HG02973 (cell line): ENCODE measurements around the gene AXIN2.
A peak's percentile ranks its signal among the peaks of the same experiment; 100 is the strongest.

Experiments
- ATAC-seq: cut with Tn5 transposase; IDR thresholded peaks from one replicate; pipeline ENCODE4 v1.9.1; 2021; ENCODE audit warnings: moderate library complexity; ENCODE audit not compliant: unreplicated experiment

Gene AXIN2

GRCh38 chr17:65583921-65584603, 22.6 kb upstream of the AXIN2 start:
- ATAC-seq = no peak

GRCh38 chr17:65576939-65577338, 15.5 kb upstream of the AXIN2 start:
- ATAC-seq = no peak

DNA sequence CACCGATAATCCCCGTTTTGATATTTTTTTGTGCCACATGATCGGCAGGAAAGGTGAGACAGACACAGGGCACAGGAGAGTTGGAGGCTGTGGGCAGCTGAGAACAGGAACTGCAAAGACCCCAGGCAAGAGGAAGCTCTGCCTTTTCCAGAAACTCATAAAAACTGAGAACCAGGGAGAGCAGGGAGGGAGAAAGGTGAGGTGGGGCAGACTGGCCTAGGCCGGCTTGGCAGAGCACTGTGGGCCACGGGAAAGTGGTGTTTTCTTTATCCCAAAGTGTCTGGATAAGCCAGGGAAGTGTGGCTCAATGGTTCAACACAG, 11.8 kb upstream of the AXIN2 start:
- ATAC-seq = no peak

DNA sequence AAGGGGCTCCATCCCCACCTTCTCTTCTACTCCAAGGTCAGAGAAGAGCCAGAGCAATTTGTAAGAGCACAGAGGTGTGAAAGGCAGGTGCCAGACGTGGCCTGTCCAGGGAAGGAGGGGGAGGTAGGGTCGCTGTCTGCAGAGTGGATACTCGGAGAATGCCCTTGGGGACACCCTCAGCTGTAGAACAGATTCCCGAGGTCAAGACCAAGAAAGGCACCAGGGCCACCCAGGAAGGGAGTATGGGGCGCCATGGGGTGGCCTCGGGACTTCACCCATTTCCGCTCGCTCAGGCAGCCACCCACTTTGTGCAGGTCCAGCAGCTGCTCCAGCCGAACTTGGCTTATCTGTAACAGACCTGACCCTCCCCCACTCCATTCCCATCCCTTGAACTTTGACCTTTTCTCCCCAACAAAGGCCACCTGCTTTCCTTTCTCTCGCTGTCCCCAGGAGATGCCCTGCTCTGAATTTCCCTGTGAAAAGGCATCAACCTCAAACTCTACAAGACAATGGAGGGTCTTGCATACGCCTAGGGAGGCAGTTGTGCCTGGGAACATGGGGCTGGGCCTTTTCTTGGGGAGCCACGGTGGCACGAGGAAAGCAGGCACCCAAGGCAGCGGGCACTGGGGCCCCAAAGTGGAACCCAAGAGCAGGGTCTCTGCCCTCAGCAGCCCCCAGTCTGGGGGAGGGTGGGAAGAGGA, 11.3 kb upstream of the AXIN2 start:
- no peak for ATAC-seq

GRCh38 chr17:65572186-65572580, 10.7 kb upstream of the AXIN2 start:
- ATAC-seq = no peak

DNA sequence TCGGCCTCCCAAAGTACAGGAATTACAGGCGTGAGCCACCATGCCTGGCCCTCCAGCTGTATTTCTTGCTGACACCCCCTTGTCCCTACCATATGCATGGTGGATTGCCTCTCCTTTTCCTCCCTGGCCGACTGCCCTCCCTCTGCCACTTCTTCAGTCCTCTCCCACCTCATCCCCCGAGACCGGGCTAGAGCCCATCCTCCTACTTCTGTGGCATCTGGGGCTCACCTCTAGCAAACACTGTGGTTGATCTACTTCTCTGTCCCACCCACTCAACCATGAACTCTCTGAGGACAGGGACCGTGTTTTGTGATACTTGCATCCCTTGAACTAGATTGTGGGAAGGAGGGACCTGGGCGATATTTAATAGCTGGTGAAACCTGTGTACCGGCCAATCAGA, 7.5 kb upstream of the AXIN2 start:
- no peak for ATAC-seq

GRCh38 chr17:65567566-65567965, 6.1 kb upstream of the AXIN2 start:
- no peak for ATAC-seq

- ATAC-seq = no peak
Measured at GRCh38 chr17:65565559-65565958, 4.1 kb upstream of the AXIN2 start.

DNA sequence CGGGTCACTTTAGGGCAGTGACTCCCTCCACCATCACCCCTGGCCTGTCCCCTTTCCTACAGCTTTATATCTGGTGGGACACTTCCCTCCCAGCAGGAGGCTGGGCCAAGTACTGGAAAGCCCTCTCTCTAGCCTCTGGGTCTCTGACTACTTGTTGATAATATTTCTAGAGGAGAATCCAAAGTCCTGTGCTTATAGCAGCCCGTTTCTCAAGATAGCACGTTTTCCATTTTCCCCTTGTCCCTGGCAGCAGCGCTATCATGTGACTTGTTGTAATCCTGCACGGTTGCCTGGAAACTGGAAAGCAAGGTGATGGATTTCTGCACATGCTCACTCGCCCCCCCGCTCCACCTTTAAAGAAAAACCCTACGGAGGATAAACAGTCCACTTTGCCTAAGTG, 3.3 kb upstream of the AXIN2 start:
- ATAC-seq = no peak

- no peak for ATAC-seq
Measured at GRCh38 chr17:65562206-65562531, 721 bp upstream of the AXIN2 start.

GRCh38 chr17:65560628-65561451, 608 bp downstream of the AXIN2 start:
- peak; percentile 35 for ATAC-seq

- ATAC-seq = no peak
Measured at GRCh38 chr17:65559804-65560627, 1.4 kb downstream of the AXIN2 start.

- ATAC-seq = no peak
Measured at GRCh38 chr17:65559461-65559803, 2.0 kb downstream of the AXIN2 start.

DNA sequence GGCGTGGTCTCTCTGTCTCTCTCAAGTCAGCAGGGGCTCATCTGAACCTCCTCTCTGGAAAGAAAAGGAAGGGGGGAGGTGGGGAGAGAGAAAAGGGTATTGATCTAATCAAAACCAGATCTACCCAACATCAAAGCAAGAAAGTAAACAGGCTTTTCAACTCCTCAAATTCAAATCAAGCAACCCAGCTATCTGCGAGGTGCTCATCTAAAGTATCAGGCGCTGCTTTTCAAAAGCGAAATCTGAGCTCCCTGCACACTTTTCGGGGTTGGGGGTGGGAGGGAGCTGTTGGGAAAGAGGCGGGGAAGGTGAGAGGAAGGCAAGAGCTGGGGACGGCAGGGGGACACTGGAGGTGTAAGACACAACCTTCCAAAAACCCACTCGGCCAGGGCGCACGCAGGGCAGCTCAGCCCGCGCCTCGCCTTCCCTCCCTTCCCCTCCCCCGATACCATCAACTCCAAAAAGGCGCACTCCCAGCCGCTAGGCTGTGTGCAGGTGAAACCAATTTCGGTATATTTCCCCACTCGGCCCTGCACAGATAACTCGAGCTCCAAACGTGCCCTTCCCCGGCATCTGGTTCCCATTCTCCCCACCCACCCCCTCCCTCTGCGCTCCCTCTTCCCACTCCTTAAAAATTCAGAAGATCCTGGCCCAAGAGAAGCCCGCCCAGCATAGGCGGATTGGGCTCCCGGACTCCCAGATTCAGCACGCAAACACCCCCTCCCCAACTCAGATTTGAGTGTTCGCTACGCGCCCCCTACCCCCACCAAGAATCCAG, 2.6 kb downstream of the AXIN2 start:
- no peak for ATAC-seq

GRCh38 chr17:65558311-65558682, 3.2 kb downstream of the AXIN2 start:
- ATAC-seq = no peak

DNA sequence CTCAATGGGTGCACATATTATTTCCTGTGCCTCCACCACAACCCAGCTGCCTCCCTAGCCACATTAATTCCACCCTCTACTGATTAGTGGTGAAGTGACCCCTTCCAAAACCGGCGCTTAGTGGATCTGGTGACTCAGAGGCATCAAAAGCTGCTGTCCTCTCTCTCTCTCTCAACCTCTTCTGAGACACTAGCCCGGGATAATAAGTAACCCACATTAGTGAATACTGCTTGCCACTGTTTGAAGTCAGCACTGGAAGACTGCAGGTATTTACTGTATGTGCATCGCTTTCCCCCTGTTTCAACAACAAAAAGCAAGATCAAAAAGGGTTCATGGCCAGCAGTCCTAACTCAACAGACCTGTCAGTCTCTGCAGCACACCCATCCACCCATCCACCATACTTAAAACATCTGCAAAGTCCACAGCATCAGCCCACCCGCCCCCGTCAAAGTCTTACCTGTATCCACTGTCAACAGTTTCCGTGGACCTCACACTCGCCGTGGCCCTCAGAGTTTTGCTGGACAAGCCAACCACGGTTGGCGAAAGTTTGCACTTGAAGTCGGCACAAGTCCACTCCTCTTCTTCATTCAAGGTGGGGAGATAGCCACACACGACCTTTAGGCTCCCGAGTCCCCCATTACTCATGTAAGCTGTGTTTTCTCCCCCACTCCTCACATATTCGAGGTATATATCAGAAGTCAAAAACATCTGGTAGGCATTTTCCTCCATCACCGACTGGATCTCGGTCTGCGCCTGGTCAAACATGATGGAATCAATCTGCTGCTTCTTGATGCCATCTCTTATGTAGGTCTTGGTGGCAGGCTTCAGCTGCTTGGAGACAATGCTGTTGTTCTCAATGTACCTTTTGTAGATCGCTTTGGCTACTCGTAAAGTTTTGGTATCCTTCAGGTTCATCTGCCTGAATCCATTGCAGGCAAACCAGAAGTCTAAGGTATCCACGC, 3.8 kb downstream of the AXIN2 start:
- ATAC-seq = no peak

GRCh38 chr17:65556910-65557348, 4.5 kb downstream of the AXIN2 start:
- ATAC-seq = no peak

DNA sequence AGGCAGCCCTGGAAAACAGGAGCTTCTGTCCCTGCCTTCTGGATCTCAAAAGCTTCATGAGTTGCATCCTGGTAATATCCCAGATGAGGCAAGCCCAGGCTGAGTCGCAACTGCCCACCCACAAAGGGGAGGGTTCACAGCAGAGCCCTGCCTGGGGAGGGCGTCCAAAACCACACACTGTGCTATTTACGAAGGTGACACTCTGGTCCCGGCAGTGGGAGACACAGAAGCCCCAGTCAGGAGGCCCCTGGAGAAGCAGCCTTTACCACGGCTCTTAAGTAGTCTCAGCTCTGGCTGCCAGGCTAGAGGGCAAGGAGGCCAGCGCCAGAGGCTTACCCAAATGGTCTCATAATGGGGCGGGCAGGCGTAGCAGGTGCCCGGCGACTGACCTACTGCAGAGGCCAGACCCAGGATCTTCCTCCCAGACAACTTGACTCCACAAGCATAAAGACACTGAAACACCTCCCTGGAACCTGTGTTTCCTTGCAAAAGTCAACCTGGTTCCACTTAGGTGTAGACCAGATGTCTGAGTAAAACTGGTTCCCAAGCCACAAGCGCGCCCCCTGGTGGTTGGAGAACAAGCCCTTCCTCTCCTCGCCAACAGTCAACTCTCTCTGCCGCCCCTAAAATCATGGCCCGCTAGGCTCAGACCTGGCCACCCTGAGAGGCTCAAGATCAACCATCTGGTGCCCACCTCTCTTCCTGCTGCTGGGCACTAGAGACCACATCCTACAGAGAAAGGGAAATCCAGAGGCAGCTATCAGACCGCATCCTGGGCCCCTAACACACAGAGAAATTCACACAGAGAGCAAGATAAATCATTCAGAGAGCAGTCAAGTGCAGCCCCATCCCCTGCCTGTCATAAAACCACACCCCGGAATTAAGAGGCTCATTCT, 5.2 kb downstream of the AXIN2 start:
- ATAC-seq = no peak
